CD14-positive monocyte (primary cell): Measurements from ENCODE around the gene PTPN14. TPM values are rescaled to one million over a fixed set of nuclear protein-coding genes. Genes with fewer than 3 reads are reported as not detected.

Experiments
- DNase-seq, 3 donors: peaks; one replicate each; pipeline ENCODE4 v3.0.0-alpha.2; 2011 to 2022
- H2AFZ ChIP-seq: 2 replicates; pipeline ENCODE4 v1.6.0; 2012; ENCODE audit warnings: mild to moderate bottlenecking, low read depth, low read length, inconsistent platforms; ENCODE audit not compliant: insufficient read depth, poor library complexity, severe bottlenecking
- H3K27ac ChIP-seq, 2 donors: 1 replicate in 1 of 2; 2 replicates in 1 of 2; pipeline ENCODE4 v1.5.1; 2012 to 2013; ENCODE audit warnings: low read length in 2 of 2, control low read depth in 1 of 2, inconsistent platforms in 1 of 2, low read depth in 1 of 2, mild to moderate bottlenecking in 1 of 2
- H3K27me3 ChIP-seq, 2 donors: one replicate each; pipeline versions ENCODE4 v1.6.0 to v1.6.1; 2011 to 2013; ENCODE audit warnings: low read length in 2 of 2; ENCODE audit not compliant: control insufficient read depth in 2 of 2, insufficient read depth in 2 of 2
- H3K36me3 ChIP-seq, 2 donors: replicated peaks in 1 of 2; 1 replicate in 1 of 2; 2 replicates in 1 of 2; pipeline versions ENCODE4 v1.5.1 to v1.6.1; 2012 to 2013; ENCODE audit warnings: low read length in 2 of 2, control low read depth in 1 of 2, inconsistent platforms in 1 of 2, mild to moderate bottlenecking in 1 of 2; ENCODE audit not compliant: insufficient read depth in 2 of 2, control insufficient read depth in 1 of 2
- H3K4me1 ChIP-seq, 2 donors: 1 replicate in 1 of 2; 2 replicates in 1 of 2; pipeline versions ENCODE4 v1.5.1 to v1.6.1; 2012 to 2013; ENCODE audit warnings: low read length in 2 of 2, control low read depth in 1 of 2, inconsistent platforms in 1 of 2, mild to moderate bottlenecking in 1 of 2, moderate library complexity in 1 of 2; ENCODE audit not compliant: insufficient read depth in 2 of 2, control insufficient read depth in 1 of 2
- H3K4me2 ChIP-seq: replicated peaks from 2 replicates; pipeline ENCODE3; 2012; ENCODE audit warnings: low read length, moderate library complexity, mild to moderate bottlenecking; ENCODE audit not compliant: poor library complexity, severe bottlenecking; ENCODE audit errors: extremely low read depth
- H3K4me3 ChIP-seq, 3 experiments: fragments of 200-600 bp in 1 of 3; sonication (generic) in 1 of 3; replicated peaks in 1 of 3; 1 replicate in 2 of 3; 2 replicates in 1 of 3; pipeline ENCODE4 v1.5.1; 2011 to 2013; ENCODE audit warnings: low read length in 3 of 3, mild to moderate bottlenecking in 3 of 3, control low read depth in 2 of 3, low read depth in 2 of 3, inconsistent platforms in 1 of 3, moderate library complexity in 1 of 3
- H3K79me2 ChIP-seq: 2 replicates; pipeline ENCODE4 v1.6.0; 2012; ENCODE audit warnings: mild to moderate bottlenecking, control low read depth, inconsistent platforms, low read length, moderate library complexity; ENCODE audit not compliant: insufficient read depth
- H3K9ac ChIP-seq: 2 replicates; pipeline ENCODE4 v1.6.0; 2017; ENCODE audit warnings: low read length, mild to moderate bottlenecking; ENCODE audit not compliant: insufficient read depth, poor library complexity, severe bottlenecking
- H3K9me3 ChIP-seq, 2 donors: replicated peaks in 1 of 2; 1 replicate in 1 of 2; 2 replicates in 1 of 2; pipeline versions ENCODE4 v1.5.1 to v1.6.1; 2012 to 2013; ENCODE audit warnings: low read length in 2 of 2, control low read depth in 1 of 2; ENCODE audit not compliant: control insufficient read depth in 1 of 2, insufficient read depth in 1 of 2
- H4K20me1 ChIP-seq: 2 replicates; pipeline ENCODE4 v1.6.0; 2012; ENCODE audit warnings: mild to moderate bottlenecking, low read length, control low read depth, moderate library complexity; ENCODE audit not compliant: insufficient read depth
- H3K27ac Mint-ChIP-seq, 7 donors: one replicate each; pipeline ENCODE4 v1.8.0; 2020; ENCODE audit warnings: mild to moderate bottlenecking in 7 of 7, mixed read lengths in 7 of 7, moderate library complexity in 6 of 7, inconsistent platforms in 2 of 7
- H3K27me3 Mint-ChIP-seq, 3 donors: one replicate each; pipeline ENCODE4 v1.8.0; 2021 to 2022; ENCODE audit warnings: low read depth in 3 of 3, mild to moderate bottlenecking in 3 of 3, mixed read lengths in 3 of 3, moderate library complexity in 3 of 3, inconsistent platforms in 1 of 3
- H3K36me3 Mint-ChIP-seq, 2 donors: one replicate each; pipeline ENCODE4 v1.8.0; 2020; ENCODE audit warnings: mixed read lengths in 2 of 2, inconsistent platforms in 1 of 2, mild to moderate bottlenecking in 1 of 2
- H3K4me1 Mint-ChIP-seq: one replicate; pipeline ENCODE4 v1.8.0; 2020; ENCODE audit warnings: mild to moderate bottlenecking, mixed read lengths
- H3K4me3 Mint-ChIP-seq, 2 donors: one replicate each; pipeline ENCODE4 v1.8.0; 2020; ENCODE audit warnings: mild to moderate bottlenecking in 2 of 2, mixed read lengths in 2 of 2, moderate library complexity in 1 of 2
- H3K9me3 Mint-ChIP-seq, 7 donors: one replicate each; pipeline ENCODE4 v1.8.0; 2020 to 2022; ENCODE audit warnings: mixed read lengths in 7 of 7, mild to moderate bottlenecking in 6 of 7, moderate library complexity in 6 of 7, inconsistent platforms in 2 of 7
- WGBS: methylation state at CpG from one replicate; pipeline ENCODE4 v1.1.5; 2013; ENCODE audit warnings: missing lambda C conversion rate; ENCODE audit not compliant: insufficient coverage; 5-methylcytosine and 5-hydroxymethylcytosine counted together
- intact Hi-C, 2 donors: fragments of 100-400 bp; cut with micrococcal nuclease; formaldehyde crosslinking; loops; one replicate each; pipeline versions ENCODE4 v1.15.0 to v1.15.1; 2023
- polyA plus RNA-seq, 3 donors: library from polyadenylated mRNA; depleted of rRNA in 1 of 3; unstranded in 2 of 3; stranded (reverse) in 1 of 3; fragments of 300-500 nt in 2 of 3; fragments of >200 nt in 1 of 3; fragmentation: Illumina TruSeq in 2 of 3; gene quantifications; 1 replicate in 2 of 3; 2 replicates in 1 of 3; pipeline ENCODE4 v1.2.3, GENCODE V29; 2012 to 2021
- TF ChIP-seq, protein P1 (sequence below): fragments of 200-600 bp; IDR thresholded peaks from one replicate; pipeline ENCODE4 v1.8.0; 2022; ENCODE audit warnings: antibody characterized with exemption, mild to moderate bottlenecking

The PTPN14 gene
- polyA plus RNA-seq, 3 donors = 0.01 TPM; not detected in 1

DNA sequence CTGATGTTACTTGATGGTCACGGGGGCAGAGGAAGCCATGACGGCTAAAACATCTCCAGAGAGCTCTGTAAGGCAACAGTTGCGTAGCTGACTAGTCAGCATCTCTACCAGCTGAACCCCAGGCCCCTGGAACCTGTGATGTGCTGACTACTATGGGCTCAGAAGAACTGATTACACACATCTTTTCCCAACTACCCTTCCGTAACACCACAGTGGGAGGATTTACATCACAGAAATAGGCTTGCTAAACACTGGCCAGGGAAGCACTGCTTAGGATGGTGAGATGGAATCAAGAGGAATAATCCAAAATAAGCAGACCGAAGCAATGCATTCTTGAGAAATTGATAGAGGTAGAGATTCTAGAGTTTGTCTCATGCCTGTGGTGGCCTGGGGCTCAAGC lies 148.0 kb downstream of the PTPN14 start:
- H3K27me3 ChIP-seq = no peaks in the 10 kb centered on the region
- H3K9me3 ChIP-seq = no peaks in the 10 kb centered on the region
- no peak overlapping the region for H2AFZ ChIP-seq
- DNase-seq = no peak
- Mint-ChIP-seq H3K4me3 (no peak overlapping the region), H3K27ac (no peak overlapping the region), H3K36me3 (no peaks in the 10 kb centered on the region), H3K4me1 (peaks cover 4% of the 10 kb centered on the region), H3K27me3 (peaks cover 0 to 2% (median 0%) of the 10 kb centered on the region in 3 donors), H3K9me3 (peaks cover 0 to 6% (median 3%) of the 10 kb centered on the region in 7 donors)
- H3K79me2 ChIP-seq = no peaks in the 10 kb centered on the region
- 68% methylated on average over 4 of the region's 5 CpGs for WGBS
- H3K9ac ChIP-seq = no peak overlapping the region
- TF ChIP-seq, protein P1, sequence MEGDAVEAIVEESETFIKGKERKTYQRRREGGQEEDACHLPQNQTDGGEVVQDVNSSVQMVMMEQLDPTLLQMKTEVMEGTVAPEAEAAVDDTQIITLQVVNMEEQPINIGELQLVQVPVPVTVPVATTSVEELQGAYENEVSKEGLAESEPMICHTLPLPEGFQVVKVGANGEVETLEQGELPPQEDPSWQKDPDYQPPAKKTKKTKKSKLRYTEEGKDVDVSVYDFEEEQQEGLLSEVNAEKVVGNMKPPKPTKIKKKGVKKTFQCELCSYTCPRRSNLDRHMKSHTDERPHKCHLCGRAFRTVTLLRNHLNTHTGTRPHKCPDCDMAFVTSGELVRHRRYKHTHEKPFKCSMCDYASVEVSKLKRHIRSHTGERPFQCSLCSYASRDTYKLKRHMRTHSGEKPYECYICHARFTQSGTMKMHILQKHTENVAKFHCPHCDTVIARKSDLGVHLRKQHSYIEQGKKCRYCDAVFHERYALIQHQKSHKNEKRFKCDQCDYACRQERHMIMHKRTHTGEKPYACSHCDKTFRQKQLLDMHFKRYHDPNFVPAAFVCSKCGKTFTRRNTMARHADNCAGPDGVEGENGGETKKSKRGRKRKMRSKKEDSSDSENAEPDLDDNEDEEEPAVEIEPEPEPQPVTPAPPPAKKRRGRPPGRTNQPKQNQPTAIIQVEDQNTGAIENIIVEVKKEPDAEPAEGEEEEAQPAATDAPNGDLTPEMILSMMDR = no peak
- H4K20me1 ChIP-seq = no peaks in the 10 kb centered on the region
- no peak overlapping the region for H3K4me2 ChIP-seq
- H3K36me3 ChIP-seq = no peaks in the 10 kb centered on the region
- intact Hi-C loops = no loop called here
- no peak overlapping the region for H3K4me3 ChIP-seq
- no peak overlapping the region for H3K27ac ChIP-seq
- no peaks in the 10 kb centered on the region for H3K4me1 ChIP-seq

DNA sequence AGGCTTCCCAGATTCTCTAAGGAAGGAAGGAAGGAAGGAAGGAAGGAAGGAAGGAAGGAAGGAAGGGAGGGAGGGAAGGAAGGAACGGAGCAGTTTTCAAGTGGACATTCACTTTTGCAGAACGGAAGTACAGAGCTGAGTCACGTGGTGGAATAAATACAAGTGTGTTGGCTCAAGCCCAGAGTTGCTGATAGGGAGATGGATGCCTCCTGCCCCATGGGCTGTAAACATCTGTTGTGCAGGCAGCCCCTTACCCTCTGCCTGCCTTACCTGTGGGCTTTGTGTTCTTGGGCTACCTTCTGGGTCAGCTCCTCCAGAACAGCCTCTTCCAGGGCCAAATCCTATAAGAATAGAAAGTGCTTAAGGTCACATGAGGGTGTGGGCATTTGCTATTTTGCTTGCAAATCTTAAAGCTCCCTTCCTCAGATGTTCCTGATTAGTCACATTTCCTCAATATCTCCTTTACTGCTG lies 148.8 kb downstream of the PTPN14 start:
- Histone ChIP-seq H3K36me3 (no peaks in the 10 kb centered on the region), H3K79me2 (no peaks in the 10 kb centered on the region), H3K4me3 (no peak overlapping the region), H2AFZ (no peak overlapping the region), H3K9ac (no peak overlapping the region), H3K4me1 (no peaks in the 10 kb centered on the region), H3K9me3 (no peaks in the 10 kb centered on the region), H4K20me1 (no peaks in the 10 kb centered on the region), H3K27ac (no peak overlapping the region), H3K27me3 (no peaks in the 10 kb centered on the region), H3K4me2 (no peak overlapping the region)
- H3K4me1 Mint-ChIP-seq = peaks cover 4% of the 10 kb centered on the region
- no peak overlapping the region for H3K4me3 Mint-ChIP-seq
- TF ChIP-seq, protein P1 = no peak
- intact Hi-C loops = no loop called here
- no peak for DNase-seq
- H3K27ac Mint-ChIP-seq = no peak overlapping the region
- WGBS = 18% methylated on average over 2 of the region's 3 CpGs
- H3K9me3 Mint-ChIP-seq = peaks cover 0 to 6% (median 3%) of the 10 kb centered on the region in 7 donors
- H3K36me3 Mint-ChIP-seq = no peaks in the 10 kb centered on the region
- H3K27me3 Mint-ChIP-seq = peaks cover 0 to 2% (median 0%) of the 10 kb centered on the region in 3 donors
